Astrocyte of the cerebellum (primary cell): ENCODE results near the gene NYAP1.
"Not testable (repeated sequence)": the region's sequence is repeated elsewhere in the genome, so short reads cannot be mapped to it uniquely, and the experiment has no call there.

Source experiments
- DNase-seq: peaks from one replicate; pipeline ENCODE4 v3.0.0-alpha.2; 2011; ENCODE audit warnings: low read depth
- H3K4me3 ChIP-seq: 2 replicates; pipeline ENCODE4 v1.5.1; 2011; ENCODE audit warnings: mild to moderate bottlenecking, low read depth, low read length, moderate library complexity
- CTCF ChIP-seq: IDR thresholded peaks from 2 replicates; pipeline ENCODE4 v1.5.1; 2012; ENCODE audit warnings: low read length, low read depth, moderate library complexity, mild to moderate bottlenecking; ENCODE audit errors: missing control alignments
- in situ Hi-C: cut with HindIII; loops from 2 replicates; pipeline ENCODE4 v1.10.0; 2017; ENCODE audit warnings: low sequenced_read_pairs

Gene NYAP1

GRCh38 chr7:100517305-100517704 lies 33.6 kb downstream of the NYAP1 start:
- TF ChIP-seq CTCF, result no peak

GRCh38 chr7:100519580-100519979 lies 35.9 kb downstream of the NYAP1 start:
- DNase-seq, result no peak
- no peak overlapping the region for H3K4me3 ChIP-seq
- in situ Hi-C loops, result no loop called here
- TF ChIP-seq CTCF, result no peak

More at GRCh38 chr7:100517305-100517704, 33.6 kb downstream of the NYAP1 start:
- no peak for DNase-seq
- H3K4me3 ChIP-seq, result no peak overlapping the region
- in situ Hi-C loops, result no loop called here

- in situ Hi-C loops, result no loop called here
- H3K4me3 ChIP-seq, result no peak overlapping the region
- DNase-seq, result no peak
- TF ChIP-seq CTCF, result no peak
Measured at GRCh38 chr7:100520138-100520537, 36.4 kb downstream of the NYAP1 start.

GRCh38 chr7:100521076-100521475 lies 37.3 kb downstream of the NYAP1 start:
- in situ Hi-C loops, result no loop called here
- no peak overlapping the region for H3K4me3 ChIP-seq
- DNase-seq, result no peak
- no peak for TF ChIP-seq CTCF

GRCh38 chr7:100521909-100522593 lies 38.3 kb downstream of the NYAP1 start:
- in situ Hi-C loops, DNase-seq, H3K4me3 ChIP-seq: not testable (repeated sequence)

GRCh38 chr7:100523192-100523591 lies 39.5 kb downstream of the NYAP1 start:
- DNase-seq, H3K4me3 ChIP-seq, in situ Hi-C loops: not testable (repeated sequence)

GRCh38 chr7:100528108-100528866 lies 44.6 kb downstream of the NYAP1 start:
- in situ Hi-C loops, DNase-seq, H3K4me3 ChIP-seq: not testable (repeated sequence)

- no peak overlapping the region for H3K4me3 ChIP-seq
- in situ Hi-C loops, result no loop called here
- no peak for DNase-seq
- TF ChIP-seq CTCF, result no peak
Measured at GRCh38 chr7:100532165-100533022, 48.7 kb downstream of the NYAP1 start.

- in situ Hi-C loops, result not testable (repeated sequence)
Measured at GRCh38 chr7:100535982-100536381, 52.3 kb downstream of the NYAP1 start.

GRCh38 chr7:100536695-100537094 lies 53.0 kb downstream of the NYAP1 start:
- H3K4me3 ChIP-seq, in situ Hi-C loops: not testable (repeated sequence)

More at GRCh38 chr7:100535982-100536381, 52.3 kb downstream of the NYAP1 start:
- H3K4me3 ChIP-seq, DNase-seq: not testable (repeated sequence)

More at GRCh38 chr7:100536695-100537094, 53.0 kb downstream of the NYAP1 start:
- DNase-seq, result not testable (repeated sequence)
